Right lobe of liver (tissue), 6 donors: ENCODE data around the gene SIRT2. TPM values are rescaled to one million over a fixed set of nuclear protein-coding genes. Genes with fewer than 3 reads are reported as not detected.
A peak's percentile ranks its signal among the peaks of the same experiment; 100 is the strongest.

Experiments
- ATAC-seq, 4 donors: fragments of 200-7000 bp; cut with Tn5 transposase; one replicate each; pipeline ENCODE4 v1.9.1; 2020; ENCODE audit warnings: mild to moderate bottlenecking in 4 of 4, moderate library complexity in 4 of 4
- DNase-seq, 3 donors: peaks; one replicate each; pipeline ENCODE4 v3.0.0-alpha.2; 2020
- H3K27ac ChIP-seq, 3 donors: fragments of 200-600 bp; one replicate each; pipeline ENCODE4 v1.8.0; 2022
- H3K27me3 ChIP-seq, 2 donors: fragments of 200-600 bp; one replicate each; pipeline ENCODE4 v1.8.0; 2022
- H3K36me3 ChIP-seq, 4 donors: fragments of 200-600 bp; sonication (generic) in 1 of 4; one replicate each; pipeline versions ENCODE4 v1.5.1 to v1.8.0; 2017 to 2022; ENCODE audit warnings: control low read depth in 1 of 4
- H3K4me1 ChIP-seq, 4 donors: fragments of 200-600 bp; sonication (generic) in 1 of 4; one replicate each; pipeline versions ENCODE4 v1.5.1 to v1.8.0; 2017 to 2022; ENCODE audit warnings: control low read depth in 1 of 4
- H3K4me3 ChIP-seq, 3 donors: fragments of 200-600 bp; one replicate each; pipeline ENCODE4 v1.8.0; 2022
- H3K9me3 ChIP-seq, 4 donors: fragments of 200-600 bp; sonication (generic) in 1 of 4; one replicate each; pipeline versions ENCODE4 v1.5.1 to v1.8.0; 2017 to 2022; ENCODE audit warnings: control low read depth in 1 of 4
- POLR2A ChIP-seq: fragments of 450-650 bp; IDR thresholded peaks from one replicate; pipeline ENCODE4 v1.6.1; 2017; ENCODE audit warnings: antibody characterized with exemption, mild to moderate bottlenecking
- WGBS: methylation state at CpG from one replicate; pipeline ENCODE4 v1.1.6; 2018; ENCODE audit warnings: low coverage, low lambda C conversion rate; ENCODE audit not compliant: insufficient coverage; ENCODE audit errors: missing lambda C conversion rate; 5-methylcytosine and 5-hydroxymethylcytosine counted together
- intact Hi-C, 2 donors: fragments of 100-400 bp; cut with DNase I; formaldehyde crosslinking; loops; one replicate each; pipeline versions ENCODE4 v1.11.2 to v1.14.1; 2022
- total RNA-seq, 6 experiments: library from RNA; depleted of rRNA in 2 of 6; stranded (reverse); fragments of >200 nt in 2 of 6; fragmentation: NEBNext Ultra II Directional in 3 of 6; extraction: Animal tissue kit (Norgen Biotek cat#: 25700) in 3 of 6; gene quantifications; one replicate each; pipeline versions ENCODE4 v1.1.0 to v1.2.4, GENCODE V29; 2016 to 2023
- TF ChIP-seq, protein P1 (sequence below), 4 donors: fragments of 200-600 bp in 3 of 4; fragments of 450-650 bp in 1 of 4; IDR thresholded peaks; one replicate each; pipeline versions ENCODE4 v1.5.1 to v1.8.0; 2016 to 2022; ENCODE audit warnings: antibody characterized with exemption in 4 of 4, mild to moderate bottlenecking in 2 of 4
- donor health status: DM: no; HTN: yes; CAD: no.
- donor health status: DM: no; HTN: no; CAD: no.
- donor health status: DM: no; HTN: no; CAD: no.
- donor health status: DM: no; HTN: yes; CAD: no.
- donor health status: DM: no; HTN: yes; CAD: no.

SIRT2 gene
- total RNA-seq, 6 experiments from 2014 or later = 28.6 to 62.0 (median 32.5) TPM

DNA sequence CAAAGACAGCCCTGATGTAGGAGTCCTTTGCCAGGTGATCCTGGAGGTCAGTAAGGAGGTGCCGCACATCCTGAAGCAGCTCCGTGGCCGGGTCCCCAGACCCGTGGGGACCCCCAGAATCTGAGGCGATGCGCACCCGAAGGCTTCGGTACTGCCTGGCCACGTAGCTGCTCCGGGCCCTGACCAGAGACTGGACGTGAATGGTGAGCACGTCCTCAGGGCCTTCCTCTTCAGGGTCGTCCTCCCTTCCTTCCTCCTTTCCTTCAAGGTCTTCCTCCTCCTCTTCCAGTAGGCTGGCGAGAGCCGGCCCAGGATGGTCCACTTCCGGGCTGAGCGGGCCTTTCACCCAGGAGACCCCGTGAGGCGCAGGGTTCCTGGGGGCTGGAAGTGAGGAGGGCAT, 28.8 kb downstream of the SIRT2 start:
- H3K9me3 ChIP-seq = no peaks in the 10 kb centered on the region
- H3K4me3 ChIP-seq = no peak overlapping the region
- DNase-seq = no peak
- 100% methylated on average over 4 of the region's 19 CpGs for WGBS
- no peaks in the 10 kb centered on the region for H3K27me3 ChIP-seq
- no peak for ATAC-seq
- no peak overlapping the region for H3K27ac ChIP-seq
- H3K36me3 ChIP-seq = no peaks in the 10 kb centered on the region
- H3K4me1 ChIP-seq = peaks cover 0 to 14% (median 2%) of the 10 kb centered on the region in 4 donors
- intact Hi-C loops = no loop called here
- TF ChIP-seq, protein P1, sequence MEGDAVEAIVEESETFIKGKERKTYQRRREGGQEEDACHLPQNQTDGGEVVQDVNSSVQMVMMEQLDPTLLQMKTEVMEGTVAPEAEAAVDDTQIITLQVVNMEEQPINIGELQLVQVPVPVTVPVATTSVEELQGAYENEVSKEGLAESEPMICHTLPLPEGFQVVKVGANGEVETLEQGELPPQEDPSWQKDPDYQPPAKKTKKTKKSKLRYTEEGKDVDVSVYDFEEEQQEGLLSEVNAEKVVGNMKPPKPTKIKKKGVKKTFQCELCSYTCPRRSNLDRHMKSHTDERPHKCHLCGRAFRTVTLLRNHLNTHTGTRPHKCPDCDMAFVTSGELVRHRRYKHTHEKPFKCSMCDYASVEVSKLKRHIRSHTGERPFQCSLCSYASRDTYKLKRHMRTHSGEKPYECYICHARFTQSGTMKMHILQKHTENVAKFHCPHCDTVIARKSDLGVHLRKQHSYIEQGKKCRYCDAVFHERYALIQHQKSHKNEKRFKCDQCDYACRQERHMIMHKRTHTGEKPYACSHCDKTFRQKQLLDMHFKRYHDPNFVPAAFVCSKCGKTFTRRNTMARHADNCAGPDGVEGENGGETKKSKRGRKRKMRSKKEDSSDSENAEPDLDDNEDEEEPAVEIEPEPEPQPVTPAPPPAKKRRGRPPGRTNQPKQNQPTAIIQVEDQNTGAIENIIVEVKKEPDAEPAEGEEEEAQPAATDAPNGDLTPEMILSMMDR (IDR thresholded peaks at IDR 0.05) = no peak
- TF ChIP-seq POLR2A = no peak

DNA sequence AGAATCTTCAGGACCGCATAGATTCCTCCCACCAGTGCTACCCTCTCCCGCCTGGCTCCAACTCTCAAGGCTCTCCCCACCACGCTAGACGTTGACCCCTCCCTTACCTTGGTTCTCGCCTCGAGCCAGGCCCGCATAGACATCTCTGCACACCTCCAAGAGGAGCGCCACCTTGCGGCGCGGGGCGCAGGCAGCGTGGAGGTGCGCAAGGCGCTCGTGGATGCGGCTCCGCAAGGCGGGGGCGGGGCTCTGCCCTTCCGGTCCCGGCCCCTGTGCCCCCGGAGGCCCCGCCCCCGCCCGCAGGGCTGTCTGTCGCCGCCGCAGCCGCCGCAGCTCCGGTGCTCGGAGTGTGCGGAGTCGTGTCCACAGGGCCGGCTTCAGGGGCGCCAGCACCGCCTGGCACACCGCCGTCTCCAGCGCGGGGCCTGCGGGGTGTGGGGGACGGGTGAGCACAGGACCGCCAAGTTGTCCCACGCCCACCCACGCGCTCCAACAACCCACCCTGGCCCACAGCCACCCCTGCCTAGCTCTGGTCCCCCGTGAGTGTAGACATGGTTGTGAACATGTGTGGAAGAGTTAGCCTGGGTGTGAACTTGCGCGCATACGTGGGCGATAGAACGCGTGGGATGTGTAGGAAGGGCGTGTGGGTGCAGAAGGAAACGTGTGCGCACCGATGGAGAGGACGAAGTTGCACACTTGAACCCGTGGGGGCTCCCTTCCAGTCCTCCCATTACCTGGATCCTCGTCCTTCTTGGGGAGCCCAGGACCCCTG, 29.4 kb downstream of the SIRT2 start:
- WGBS = 37% methylated on average over 19 of the region's 62 CpGs
- intact Hi-C loops = no loop called here
- H3K4me1 ChIP-seq = peaks cover 0 to 18% (median 2%) of the 10 kb centered on the region in 4 donors

DNA sequence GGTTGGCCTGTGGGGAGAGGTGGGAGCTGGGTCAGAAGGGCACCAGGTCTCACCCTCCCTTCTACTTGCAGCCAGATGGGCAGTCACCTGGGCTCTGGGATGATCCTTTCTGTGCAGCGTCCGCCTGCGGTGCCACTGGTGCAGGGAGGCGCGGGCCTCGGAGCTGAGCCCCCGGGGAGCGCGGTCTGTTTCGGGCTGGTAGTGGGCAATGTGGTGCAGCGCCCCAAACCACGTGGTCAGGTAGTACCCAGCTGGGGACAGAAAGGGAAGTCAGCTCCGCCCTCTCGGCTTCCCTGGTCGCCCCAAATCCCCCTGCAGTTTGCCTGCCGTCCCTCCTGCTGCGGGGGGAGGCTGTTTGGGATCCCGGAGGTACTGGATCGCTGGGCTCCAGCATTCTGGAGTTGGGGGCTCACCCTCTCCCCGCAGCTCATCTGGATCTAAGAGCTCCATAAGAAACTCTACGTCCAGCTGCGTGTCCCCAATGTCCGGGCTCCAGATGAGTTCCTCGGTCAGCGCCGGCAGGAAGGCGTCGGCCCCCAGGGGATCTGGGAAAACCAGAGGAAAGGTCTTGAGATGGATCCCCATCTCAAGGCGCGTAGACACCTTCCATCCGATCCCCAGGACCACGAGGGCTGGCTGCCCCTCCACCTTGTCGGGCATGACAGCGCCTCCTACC, 30.1 kb downstream of the SIRT2 start:
- no peaks in the 10 kb centered on the region for H3K27me3 ChIP-seq
- WGBS = no CpG with 5 or more reads among the region's 34 CpGs
- TF ChIP-seq, protein P1 (IDR thresholded peaks at IDR 0.05) = no peak
- peaks cover 0 to 25% (median 2%) of the 10 kb centered on the region in 4 donors for H3K4me1 ChIP-seq
- DNase-seq (peak in 2 of 3 donors; percentile 44 to 64), ATAC-seq (peak; percentile 8 to 44 (median 34))
- H3K27ac ChIP-seq = peak overlapping the region in 1 of 3 donors; percentile 52
- H3K4me3 ChIP-seq = peak overlapping the region; percentile 46 to 68 (median 54)
- no peaks in the 10 kb centered on the region for H3K36me3 ChIP-seq
- H3K9me3 ChIP-seq = no peaks in the 10 kb centered on the region
- intact Hi-C loops = no loop called here

More for the DNA sequence above, 29.4 kb downstream of the SIRT2 start:
- Histone ChIP-seq H3K27ac (peak overlapping the region; percentile 17 to 52 (median 36)), H3K27me3 (no peaks in the 10 kb centered on the region), H3K4me3 (peak overlapping the region; percentile 46 to 68 (median 54)), H3K36me3 (no peaks in the 10 kb centered on the region), H3K9me3 (no peaks in the 10 kb centered on the region)
- TF ChIP-seq, protein P1 (IDR thresholded peaks at IDR 0.05) = peak; percentile 90 to 98 (median 93)
- TF ChIP-seq POLR2A = peak; percentile 69
- ATAC-seq (peak; percentile 95 to 97 (median 96)), DNase-seq (peak; percentile 93 to 95 (median 93))

DNA sequence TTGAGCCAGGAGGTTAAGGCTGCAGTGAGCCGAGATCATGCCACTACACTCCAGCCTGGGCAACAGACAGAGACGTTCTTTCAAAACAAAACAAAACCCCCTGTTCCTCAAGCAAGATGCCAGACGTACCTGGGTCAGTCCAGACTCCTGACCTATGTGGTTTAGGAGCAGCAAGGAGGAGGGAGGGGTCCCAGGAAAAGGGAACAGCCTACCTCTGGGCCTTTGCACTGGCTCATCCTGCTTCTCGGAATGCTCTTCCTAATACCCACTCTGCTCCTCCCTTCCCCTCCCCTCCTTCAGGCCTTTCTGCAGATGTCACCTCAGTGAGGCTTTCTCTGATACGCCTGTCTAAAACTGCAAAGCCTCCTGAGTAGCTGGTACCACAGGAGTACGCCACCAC, 30.9 kb downstream of the SIRT2 start:
- no peaks in the 10 kb centered on the region for H3K27me3 ChIP-seq
- WGBS = 70% methylated on average over 3 of the region's 6 CpGs

More for the DNA sequence above, 30.9 kb downstream of the SIRT2 start:
- no peak overlapping the region for H3K4me3 ChIP-seq
- no peaks in the 10 kb centered on the region for H3K36me3 ChIP-seq
- DNase-seq (no peak), ATAC-seq (no peak)
- intact Hi-C loops = no loop called here
- peaks cover 0 to 28% (median 2%) of the 10 kb centered on the region in 4 donors for H3K4me1 ChIP-seq
- H3K27ac ChIP-seq = no peak overlapping the region
- no peaks in the 10 kb centered on the region for H3K9me3 ChIP-seq
- TF ChIP-seq, protein P1 (IDR thresholded peaks at IDR 0.05) = no peak
- TF ChIP-seq POLR2A = no peak
